ENCODE results near the gene GALNT9.

- no peak for TF ChIP-seq CTCF (IDR thresholded peaks at IDR 0.05; ENCODE audit: low read depth, low read length)
- no peak for TF ChIP-seq EZH2phosphoT487 (IDR thresholded peaks at IDR 0.05; ENCODE audit: low read depth)
Measured at GRCh38 chr12:132285991-132286681, 43.3 kb downstream of the GALNT9 start.

Measured in OCI-LY3 (cell line).